GM19193 (cell line): ENCODE results near the gene STOX2.

Experiments
- POLR2A ChIP-seq: IDR thresholded peaks from 4 replicates; pipeline ENCODE4 v1.6.1; 2011; ENCODE audit not compliant: insufficient read depth, insufficient read length; ENCODE audit errors: extremely low read depth

Gene STOX2

DNA sequence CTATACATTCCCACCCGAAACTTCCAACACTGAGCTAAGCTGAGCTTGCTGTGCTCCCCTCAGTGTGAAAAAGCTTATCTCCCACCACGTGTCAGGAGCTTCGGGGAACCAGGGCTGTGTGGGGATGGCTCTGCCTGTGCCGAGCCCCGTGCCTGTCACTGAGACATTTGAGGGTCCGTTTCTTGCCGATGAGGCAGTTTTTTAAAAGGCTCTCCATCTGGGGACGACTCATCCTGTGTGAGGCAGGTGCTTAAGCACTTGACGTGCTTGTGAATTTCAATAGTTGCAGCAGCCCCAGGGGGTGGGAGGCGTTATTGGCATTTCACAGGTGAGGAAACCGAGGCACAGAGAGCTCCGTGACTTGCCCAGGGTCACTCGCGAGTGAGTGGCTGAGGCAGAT is 151.8 kb downstream of the STOX2 start:
- no peak for TF ChIP-seq POLR2A

DNA sequence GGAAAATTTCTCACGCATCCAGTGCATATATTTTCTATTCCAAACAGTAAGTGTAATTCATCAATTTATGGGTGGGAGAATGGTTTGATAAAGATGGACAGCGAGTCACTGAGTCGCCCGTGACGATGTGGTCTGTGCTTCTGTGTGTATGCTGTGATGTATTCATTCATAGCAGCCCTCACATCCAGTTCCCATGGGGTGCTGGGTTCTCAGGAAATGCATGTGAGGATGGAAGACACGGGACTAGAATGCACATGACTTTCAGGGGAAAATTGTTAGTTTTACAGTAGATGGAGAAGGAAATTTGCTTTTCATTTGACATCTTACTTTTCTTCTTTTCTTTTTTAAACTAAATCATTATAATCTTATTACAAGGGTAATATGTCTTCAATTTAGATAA is 152.9 kb downstream of the STOX2 start:
- TF ChIP-seq POLR2A: no peak

DNA sequence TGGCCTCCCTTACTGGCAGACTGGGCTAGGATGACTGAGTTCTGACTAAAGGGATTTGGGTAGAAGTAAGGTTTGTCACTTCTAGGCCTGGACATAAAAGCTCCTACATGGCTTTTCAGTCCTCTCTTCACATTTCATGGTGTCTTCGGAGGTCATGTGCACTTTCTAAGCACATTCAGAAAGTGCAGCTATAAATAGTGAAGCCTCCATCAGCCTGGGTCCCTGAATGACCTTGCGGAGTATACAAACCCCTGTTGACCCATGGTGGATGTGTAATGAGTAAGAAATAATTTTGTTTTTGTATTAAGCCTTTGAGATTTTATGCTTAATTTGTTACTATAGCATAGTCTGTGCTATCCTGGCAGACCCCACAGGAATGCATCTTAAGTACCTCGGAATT is 154.0 kb downstream of the STOX2 start:
- no peak for TF ChIP-seq POLR2A

DNA sequence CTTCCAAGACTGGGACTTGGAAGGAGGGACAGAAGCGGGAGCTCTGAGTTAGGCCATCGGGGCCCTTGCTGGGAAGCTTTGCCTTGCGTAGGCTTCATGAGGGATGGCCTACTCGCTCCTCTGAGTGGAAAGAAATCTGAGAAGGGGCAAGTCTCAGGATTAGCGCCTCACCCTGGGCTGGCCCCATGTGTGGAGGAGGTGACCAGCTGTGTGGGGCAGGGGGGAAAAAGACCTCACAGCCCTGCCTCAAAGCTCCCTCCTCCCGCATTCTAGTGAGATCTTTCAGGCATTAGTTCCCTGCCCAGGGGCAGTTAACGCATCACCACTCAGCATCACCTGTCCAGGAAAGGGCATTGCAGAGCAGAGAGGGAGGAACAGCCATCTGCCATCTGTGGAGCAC is 156.5 kb downstream of the STOX2 start:
- TF ChIP-seq POLR2A: no peak

DNA sequence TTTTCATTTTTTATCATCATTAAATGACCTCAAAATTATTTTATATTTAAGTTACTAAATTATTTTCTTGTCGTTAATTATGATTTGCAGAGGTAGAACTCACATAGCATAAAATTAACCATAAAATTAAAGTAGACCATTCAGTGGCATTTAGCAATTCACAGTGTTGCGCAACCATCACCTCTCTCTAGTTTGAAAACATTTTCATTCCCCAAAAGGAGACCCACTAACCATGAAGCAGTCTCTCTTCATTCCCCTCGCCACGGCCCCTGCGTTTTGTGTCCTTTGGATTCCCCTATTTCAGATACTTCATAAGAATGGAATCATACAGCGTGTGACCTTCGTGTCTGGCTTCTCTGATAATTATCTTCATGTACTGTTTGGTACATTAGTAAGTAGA is 157.7 kb downstream of the STOX2 start:
- TF ChIP-seq POLR2A: no peak

DNA sequence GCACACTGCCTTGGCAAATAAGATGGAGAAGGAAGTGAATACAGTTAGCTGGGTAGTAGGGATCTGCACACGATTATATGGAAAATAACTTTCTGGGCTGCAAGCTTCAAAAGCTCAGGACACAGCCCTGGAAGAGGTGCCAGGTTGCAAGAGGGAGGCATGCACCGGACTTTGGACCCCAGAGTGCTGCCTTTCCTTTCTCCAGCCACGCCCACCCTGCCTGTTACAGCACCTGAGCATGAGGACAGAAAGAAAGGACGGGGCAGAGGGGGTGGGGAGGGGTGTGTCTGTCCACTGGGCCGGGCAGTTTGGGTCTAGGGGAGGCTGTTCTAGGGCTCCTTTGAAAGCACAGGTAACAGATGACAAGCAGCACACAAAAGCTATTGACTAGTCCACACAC is 159.8 kb downstream of the STOX2 start:
- no peak for TF ChIP-seq POLR2A

DNA sequence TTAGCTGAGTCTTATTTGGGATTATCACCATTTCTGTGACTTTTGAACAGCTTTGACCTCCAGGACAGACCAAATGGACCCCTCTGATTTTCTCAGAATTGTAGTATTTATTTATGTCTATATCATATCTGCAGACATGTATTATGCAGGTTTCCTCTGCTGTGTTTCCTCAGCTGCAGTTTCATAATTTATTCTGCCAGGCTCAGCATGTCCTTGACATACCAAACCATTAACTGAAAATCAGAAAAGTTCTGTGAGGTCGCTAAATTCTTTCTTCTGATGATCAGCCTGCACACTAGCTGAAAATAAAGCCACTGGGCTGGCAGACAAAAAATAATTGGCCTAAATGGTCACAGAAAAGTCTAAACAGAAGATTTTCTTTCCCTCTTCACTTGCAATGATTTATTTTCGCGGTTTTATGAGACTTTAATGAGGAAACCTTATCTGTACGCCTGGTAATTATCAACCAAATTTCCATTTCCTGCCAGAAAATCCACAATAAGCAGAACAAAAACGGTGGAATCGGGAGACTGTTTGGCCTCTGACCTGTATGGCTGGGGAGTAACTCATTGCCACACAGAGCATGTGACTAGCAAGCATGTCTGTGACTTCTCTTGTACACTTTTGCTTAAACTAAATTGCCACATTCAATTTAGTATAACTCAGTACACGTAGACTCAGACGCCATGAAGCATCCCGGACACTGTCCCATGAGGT is 161.6 kb downstream of the STOX2 start:
- TF ChIP-seq POLR2A: no peak

DNA sequence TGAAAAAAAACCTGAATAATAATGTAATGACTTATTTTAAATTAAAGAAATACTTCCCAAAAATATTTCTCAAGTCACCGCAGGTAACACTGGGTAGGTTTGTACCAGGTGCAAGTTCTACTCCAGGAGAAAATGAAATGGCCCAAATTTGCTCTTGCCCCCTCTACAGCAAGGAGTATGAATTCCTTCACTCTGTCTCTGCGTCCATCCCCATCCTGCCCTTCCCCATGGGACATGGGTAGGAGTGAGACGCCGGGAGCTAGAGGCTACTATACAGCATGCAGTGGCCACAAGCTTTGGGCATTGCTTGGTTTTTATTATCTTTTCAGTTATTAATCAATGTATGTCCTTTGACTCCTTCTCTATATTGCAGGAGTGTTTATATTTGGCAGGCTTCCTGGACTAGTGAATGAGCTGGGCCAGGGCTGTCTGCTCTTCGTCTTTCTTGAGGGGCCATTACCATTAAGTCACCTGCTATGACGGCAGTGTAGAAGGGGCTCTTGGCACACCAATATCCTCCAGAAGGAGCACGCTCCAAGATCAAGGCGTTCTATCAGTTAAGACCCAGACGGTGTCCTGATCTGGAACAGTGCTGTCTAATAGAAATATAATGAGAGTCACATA is 162.9 kb downstream of the STOX2 start:
- no peak for TF ChIP-seq POLR2A
